Effector memory CD4-positive, alpha-beta T cell (primary cell): ENCODE measurements around the gene ASH1L.
A peak's percentile ranks its signal among the peaks of the same experiment; 100 is the strongest.

Source experiments
- DNase-seq, 3 donors: peaks; one replicate each; pipeline ENCODE4 v3.0.0-alpha.2; 2020
- H3K27ac ChIP-seq: 2 replicates; pipeline ENCODE4 v1.7.0; 2013; ENCODE audit warnings: mild to moderate bottlenecking, low read length, moderate library complexity; ENCODE audit not compliant: insufficient read depth, poor library complexity, severe bottlenecking
- H3K27me3 ChIP-seq: replicated peaks from 2 replicates; pipeline ENCODE4 v1.7.0; 2013; ENCODE audit warnings: mild to moderate bottlenecking, low read length; ENCODE audit not compliant: insufficient read depth, control insufficient read depth, poor library complexity, severe bottlenecking
- H3K36me3 ChIP-seq: 2 replicates; pipeline ENCODE4 v1.7.0; 2013; ENCODE audit warnings: mild to moderate bottlenecking, low read length, moderate library complexity; ENCODE audit not compliant: control insufficient read depth, insufficient read depth
- H3K4me1 ChIP-seq: 2 replicates; pipeline ENCODE4 v1.7.0; 2013; ENCODE audit warnings: low read length, mild to moderate bottlenecking; ENCODE audit not compliant: control insufficient read depth, insufficient read depth, poor library complexity, severe bottlenecking
- H3K4me3 ChIP-seq: 2 replicates; pipeline ENCODE4 v1.7.0; 2013; ENCODE audit warnings: low read length, low read depth, mild to moderate bottlenecking; ENCODE audit not compliant: insufficient read depth, poor library complexity, severe bottlenecking
- H3K9me3 ChIP-seq: 2 replicates; pipeline ENCODE4 v1.7.0; 2013; ENCODE audit warnings: mild to moderate bottlenecking, low read length, moderate library complexity; ENCODE audit not compliant: control insufficient read depth

The ASH1L gene

DNA sequence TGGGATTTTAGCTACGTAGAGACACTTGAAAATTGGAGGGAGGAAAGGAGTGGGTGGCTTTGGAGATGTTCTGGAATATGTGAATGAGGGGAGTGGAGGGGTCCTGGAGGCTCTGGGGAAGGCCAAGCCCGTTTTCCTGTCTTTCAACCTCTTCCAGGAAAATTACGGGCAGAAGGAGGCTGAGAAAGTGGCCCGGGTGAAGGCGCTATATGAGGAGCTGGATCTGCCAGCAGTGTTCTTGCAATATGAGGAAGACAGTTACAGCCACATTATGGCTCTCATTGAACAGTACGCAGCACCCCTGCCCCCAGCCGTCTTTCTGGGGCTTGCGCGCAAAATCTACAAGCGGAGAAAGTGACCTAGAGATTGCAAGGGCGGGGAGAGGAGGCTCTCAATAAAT, 242.4 kb downstream of the ASH1L start:
- DNase-seq: no peak
- peaks cover 7% of the 10 kb centered on the region for H3K36me3 ChIP-seq

DNA sequence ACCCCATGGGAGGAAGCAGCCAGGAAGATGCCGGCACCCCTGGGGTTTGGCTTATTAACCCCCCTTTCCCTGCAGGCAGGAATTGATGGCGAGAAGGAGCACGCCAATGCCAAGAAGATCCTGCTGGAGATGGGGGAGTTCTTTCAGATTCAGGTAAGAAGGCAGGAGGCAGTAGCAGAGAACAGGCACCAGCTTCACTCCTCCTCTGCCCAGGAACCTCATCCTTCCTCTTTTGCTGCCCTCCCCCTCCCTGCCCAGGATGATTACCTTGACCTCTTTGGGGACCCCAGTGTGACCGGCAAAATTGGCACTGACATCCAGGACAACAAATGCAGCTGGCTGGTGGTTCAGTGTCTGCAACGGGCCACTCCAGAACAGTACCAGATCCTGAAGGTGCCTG, 243.1 kb downstream of the ASH1L start:
- Histone ChIP-seq H3K27ac (no peak overlapping the region), H3K4me1 (peaks cover 10% of the 10 kb centered on the region)

More for the DNA sequence above, 242.4 kb downstream of the ASH1L start:
- H3K4me1 ChIP-seq: peaks cover 14% of the 10 kb centered on the region
- H3K27ac ChIP-seq: no peak overlapping the region
- no peaks in the 10 kb centered on the region for H3K27me3 ChIP-seq
- no peaks in the 10 kb centered on the region for H3K9me3 ChIP-seq
- peak overlapping the region; percentile 50 for H3K4me3 ChIP-seq

DNA sequence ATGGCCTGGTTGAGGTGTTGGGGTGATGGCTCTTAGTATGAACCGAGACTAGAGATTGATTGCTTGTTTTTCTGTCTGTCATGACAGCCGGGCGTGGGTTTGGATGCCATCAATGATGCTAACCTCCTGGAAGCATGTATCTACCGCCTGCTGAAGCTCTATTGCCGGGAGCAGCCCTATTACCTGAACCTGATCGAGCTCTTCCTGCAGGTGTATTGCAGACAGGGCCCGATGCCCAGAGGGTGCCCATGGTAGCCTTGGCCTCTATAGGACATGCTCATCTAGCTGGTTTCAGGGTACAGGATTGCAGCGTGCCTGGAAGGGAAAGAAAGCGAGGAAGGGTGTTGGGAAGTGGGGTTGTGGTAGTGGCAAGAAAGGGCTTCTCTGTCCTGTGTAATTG, 244.5 kb downstream of the ASH1L start:
- H3K4me3 ChIP-seq: no peak overlapping the region
- peaks cover 11% of the 10 kb centered on the region for H3K36me3 ChIP-seq
- no peaks in the 10 kb centered on the region for H3K9me3 ChIP-seq
- H3K27me3 ChIP-seq: no peaks in the 10 kb centered on the region
- H3K27ac ChIP-seq: no peak overlapping the region
- H3K4me1 ChIP-seq: peaks cover 10% of the 10 kb centered on the region
- no peak for DNase-seq

More for the DNA sequence above, 243.1 kb downstream of the ASH1L start:
- DNase-seq: no peak
- H3K27me3 ChIP-seq: no peaks in the 10 kb centered on the region
- H3K4me3 ChIP-seq: no peak overlapping the region
- peaks cover 11% of the 10 kb centered on the region for H3K36me3 ChIP-seq
- H3K9me3 ChIP-seq: no peaks in the 10 kb centered on the region

DNA sequence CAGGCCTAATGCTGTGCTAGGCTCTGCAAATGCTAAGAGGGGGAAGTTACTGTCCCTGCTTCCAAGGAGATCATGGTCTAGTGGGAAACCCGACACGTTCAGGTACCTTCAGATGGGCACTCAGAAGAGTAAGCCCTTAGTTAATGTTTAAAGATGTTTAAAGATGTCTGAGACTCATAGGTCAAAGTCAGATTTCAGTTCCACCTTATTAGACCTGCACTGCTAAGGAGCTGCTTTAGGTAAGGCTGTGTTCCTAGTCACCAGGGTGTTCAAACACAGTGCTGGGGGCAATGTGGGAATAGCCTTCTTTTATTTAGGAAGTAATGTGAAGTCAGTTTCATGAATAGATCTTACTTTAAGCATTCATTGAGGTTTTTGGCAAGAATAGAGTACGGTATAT, 245.7 kb downstream of the ASH1L start:
- H3K9me3 ChIP-seq: no peaks in the 10 kb centered on the region
- no peaks in the 10 kb centered on the region for H3K27me3 ChIP-seq
- H3K4me3 ChIP-seq: no peak overlapping the region
- no peak overlapping the region for H3K27ac ChIP-seq
- peaks cover 11% of the 10 kb centered on the region for H3K36me3 ChIP-seq
- DNase-seq: no peak
- peaks cover 10% of the 10 kb centered on the region for H3K4me1 ChIP-seq

DNA sequence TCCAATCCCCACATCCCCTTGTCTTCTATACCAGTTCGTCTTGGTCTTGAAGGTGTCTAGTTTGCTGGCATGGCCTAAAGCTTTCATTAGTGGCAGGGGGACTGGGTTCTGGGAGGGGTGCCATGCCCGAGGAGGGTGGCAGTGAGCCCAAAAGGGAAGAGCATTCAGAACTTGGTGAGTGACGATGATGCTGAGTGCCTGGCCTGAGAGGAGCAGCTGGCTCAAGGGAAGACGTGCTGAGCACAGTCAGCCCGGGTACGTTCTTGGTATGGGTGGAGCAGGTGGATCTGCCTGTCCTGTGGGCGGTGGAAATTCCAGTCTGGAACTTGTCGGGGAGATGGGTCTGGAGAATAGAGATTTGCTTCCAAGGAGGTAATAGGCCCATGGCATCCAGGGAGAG, 249.3 kb downstream of the ASH1L start:
- Histone ChIP-seq H3K27ac (no peak overlapping the region), H3K36me3 (peaks cover 8% of the 10 kb centered on the region), H3K4me3 (no peak overlapping the region), H3K9me3 (no peaks in the 10 kb centered on the region), H3K4me1 (peaks cover 10% of the 10 kb centered on the region), H3K27me3 (no peaks in the 10 kb centered on the region)
- no peak for DNase-seq

DNA sequence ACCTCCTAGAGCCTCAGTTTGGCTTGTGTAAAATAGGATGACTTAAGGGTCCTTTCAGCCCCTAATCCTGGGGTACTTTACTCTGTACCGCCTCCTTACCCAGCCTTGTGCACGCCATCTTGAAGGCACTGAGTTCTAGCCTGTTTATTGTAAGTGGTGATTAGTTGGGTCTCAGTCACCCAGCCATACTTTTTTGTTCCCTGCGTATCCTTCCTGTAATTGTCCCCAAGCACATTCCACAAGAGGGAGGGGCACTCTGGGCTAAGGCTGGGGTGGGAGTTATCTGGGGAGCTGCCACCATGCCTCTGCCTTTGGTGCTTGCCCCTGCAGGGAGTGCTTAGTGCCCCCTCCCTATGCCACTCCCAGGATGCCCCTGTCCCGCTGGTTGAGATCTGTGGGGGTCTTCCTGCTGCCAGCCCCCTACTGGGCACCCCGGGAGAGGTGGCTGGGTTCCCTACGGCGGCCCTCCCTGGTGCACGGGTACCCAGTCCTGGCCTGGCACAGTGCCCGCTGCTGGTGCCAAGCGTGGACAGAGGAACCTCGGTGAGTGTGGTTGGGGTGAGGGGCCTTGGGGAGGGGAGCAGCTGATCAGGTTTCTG, 253.1 kb downstream of the ASH1L start:
- peak overlapping the region; percentile 55 for H3K4me3 ChIP-seq
- H3K27me3 ChIP-seq: no peaks in the 10 kb centered on the region
- H3K9me3 ChIP-seq: no peaks in the 10 kb centered on the region
- no peaks in the 10 kb centered on the region for H3K36me3 ChIP-seq
- H3K27ac ChIP-seq: peak overlapping the region; percentile 74
- peaks cover 10% of the 10 kb centered on the region for H3K4me1 ChIP-seq
- no peak for DNase-seq

DNA sequence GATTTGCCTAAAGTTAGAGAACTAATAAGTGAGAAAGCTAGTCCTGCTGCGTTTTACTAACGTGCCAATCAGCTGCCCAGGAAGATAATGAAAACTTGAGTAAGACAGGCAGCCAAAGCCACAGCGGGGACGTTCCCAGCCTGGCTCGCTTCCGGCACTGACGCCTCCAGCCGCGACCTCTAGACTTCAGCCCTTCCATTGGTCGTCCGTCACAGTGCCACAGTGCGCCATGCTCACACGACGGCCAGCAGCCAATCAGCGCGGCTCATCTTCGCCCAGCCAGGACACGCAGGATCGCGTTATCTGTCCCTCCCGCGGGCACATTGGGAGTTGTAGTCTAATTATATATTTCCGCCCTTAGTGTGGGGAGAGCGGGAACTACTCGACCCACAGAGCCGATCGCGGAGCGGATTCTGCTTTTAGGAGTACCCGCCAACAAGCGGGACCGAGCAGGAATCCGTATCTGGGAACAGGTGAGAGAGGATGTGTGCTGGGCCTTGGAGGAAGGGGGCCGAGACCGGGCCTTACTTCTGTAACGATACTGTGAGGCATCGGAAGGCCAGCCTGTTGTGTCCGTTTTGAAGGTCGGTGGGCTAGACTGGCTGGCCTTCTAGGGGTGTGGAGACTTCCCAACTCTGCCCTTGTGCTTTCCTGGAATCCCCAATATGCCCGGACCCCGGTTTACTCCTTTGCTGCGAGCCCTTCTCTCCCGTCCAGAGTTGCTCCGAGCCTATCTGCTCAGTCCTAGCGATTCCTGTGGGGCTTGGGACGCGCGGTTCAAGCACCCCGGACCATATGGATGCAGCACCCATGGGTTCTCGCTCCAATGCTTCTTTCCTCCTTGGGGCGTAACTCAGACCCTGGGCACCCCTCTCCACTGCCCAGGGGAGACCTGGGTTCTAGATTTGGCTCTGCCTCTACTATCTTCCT, 253.8 kb downstream of the ASH1L start, which contains the start of gene FDPS:
TSS of gene FDPS (plus strand) at position 374 of the 930 bp plus-strand sequence. CDS start 924 bp downstream, outside the sequence.
- no peaks in the 10 kb centered on the region for H3K36me3 ChIP-seq
- peak within 1 kb of the TSS; percentile 55 for H3K4me3 ChIP-seq
- no peaks in the 10 kb centered on the region for H3K9me3 ChIP-seq
- H3K27ac ChIP-seq: peak within 1 kb of the TSS; percentile 90
- no peaks in the 10 kb centered on the region for H3K27me3 ChIP-seq
- DNase-seq: peak; percentile 95 to 98 (median 97)
- peaks cover 10% of the 10 kb centered on the region for H3K4me1 ChIP-seq

DNA sequence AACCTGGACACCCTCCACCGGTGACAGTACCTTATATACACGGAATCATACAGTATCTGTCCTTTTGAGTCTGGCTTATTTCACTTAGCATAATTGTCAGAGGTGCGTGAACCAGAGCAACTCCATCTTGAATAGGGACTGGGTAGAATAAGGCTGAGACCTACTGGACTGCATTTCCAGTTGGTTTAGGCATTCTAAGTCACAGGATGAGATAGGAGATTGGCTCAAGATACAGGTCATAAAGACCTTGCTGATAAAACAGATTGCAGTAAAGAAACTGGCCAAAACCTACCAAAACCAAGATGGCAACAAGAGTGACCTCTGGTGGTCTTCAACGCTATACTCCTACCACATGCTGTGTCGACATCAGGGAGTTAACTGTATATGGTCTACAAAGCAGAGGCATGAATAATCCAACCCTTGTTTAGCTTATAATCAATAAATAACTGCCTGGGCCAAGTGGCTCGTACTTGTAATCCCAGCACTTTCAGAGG, 255.3 kb downstream of the ASH1L start:
- H3K4me1 ChIP-seq: peaks cover 10% of the 10 kb centered on the region
- H3K27ac ChIP-seq: no peak overlapping the region
- no peaks in the 10 kb centered on the region for H3K9me3 ChIP-seq
- no peak for DNase-seq
- H3K36me3 ChIP-seq: no peaks in the 10 kb centered on the region
- H3K4me3 ChIP-seq: no peak overlapping the region
- H3K27me3 ChIP-seq: no peaks in the 10 kb centered on the region

DNA sequence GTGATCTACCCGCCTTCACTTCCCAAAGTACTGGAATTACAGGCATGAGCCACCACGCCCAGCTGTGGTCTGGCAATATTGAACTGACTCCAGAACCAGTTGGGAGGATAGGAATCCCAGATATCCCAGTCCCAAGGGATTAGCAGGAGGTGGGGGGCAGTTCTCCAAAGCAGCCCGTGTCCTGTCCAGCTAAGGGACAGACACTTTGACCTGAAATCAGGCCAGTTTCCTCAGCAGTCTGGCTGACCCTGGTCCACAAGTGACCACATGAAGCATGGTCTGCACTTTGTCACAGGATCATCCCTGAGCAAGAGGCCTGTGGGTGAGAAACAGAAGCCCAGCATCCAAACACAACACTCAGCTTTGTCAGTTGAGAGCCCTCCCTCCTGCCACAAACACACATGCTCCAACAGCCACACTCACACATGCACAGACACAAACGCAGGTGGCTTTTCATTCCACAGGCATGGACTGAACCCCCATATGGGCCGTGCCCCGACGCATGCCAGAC, 256.7 kb downstream of the ASH1L start:
- Histone ChIP-seq H3K27me3 (no peaks in the 10 kb centered on the region), H3K9me3 (no peaks in the 10 kb centered on the region), H3K4me3 (no peak overlapping the region), H3K4me1 (peaks cover 10% of the 10 kb centered on the region), H3K36me3 (no peaks in the 10 kb centered on the region), H3K27ac (no peak overlapping the region)
- no peak for DNase-seq
